ENCODE data around the gene THSD7B.

- TF ChIP-seq TSC22D4 (tag; IDR thresholded peaks at IDR 0.05) = no peak
- no peak for TF ChIP-seq CBX5 (IDR thresholded peaks at IDR 0.05; ENCODE audit: borderline replicate concordance, low read depth)
- TF ChIP-seq U2AF1 (optimal IDR thresholded peaks at IDR 0.05; ENCODE audit: low read depth, low read length) = no peak
- no peak for TF ChIP-seq CTCF (IDR thresholded peaks at IDR 0.05 in 2 of 3, conservative IDR thresholded peaks at IDR 0.05 in 1 of 3; ENCODE audit: insufficient read depth in 2 of 3, low read depth in 1 of 3, low read length in 3 of 3)
- no peak for TF ChIP-seq HNRNPUL1 (IDR thresholded peaks at IDR 0.05; ENCODE audit: low read length)
- TF ChIP-seq NFYB (IDR thresholded peaks at IDR 0.05; ENCODE audit: extremely low read depth, insufficient read length) = no peak
- no peak for TF ChIP-seq TAL1 (IDR thresholded peaks at IDR 0.05)
- no peak for TF ChIP-seq TAF1 (IDR thresholded peaks at IDR 0.05; ENCODE audit: control insufficient read depth, extremely low read depth, insufficient read depth, low read length, severe bottlenecking)
- TF ChIP-seq, protein P1, sequence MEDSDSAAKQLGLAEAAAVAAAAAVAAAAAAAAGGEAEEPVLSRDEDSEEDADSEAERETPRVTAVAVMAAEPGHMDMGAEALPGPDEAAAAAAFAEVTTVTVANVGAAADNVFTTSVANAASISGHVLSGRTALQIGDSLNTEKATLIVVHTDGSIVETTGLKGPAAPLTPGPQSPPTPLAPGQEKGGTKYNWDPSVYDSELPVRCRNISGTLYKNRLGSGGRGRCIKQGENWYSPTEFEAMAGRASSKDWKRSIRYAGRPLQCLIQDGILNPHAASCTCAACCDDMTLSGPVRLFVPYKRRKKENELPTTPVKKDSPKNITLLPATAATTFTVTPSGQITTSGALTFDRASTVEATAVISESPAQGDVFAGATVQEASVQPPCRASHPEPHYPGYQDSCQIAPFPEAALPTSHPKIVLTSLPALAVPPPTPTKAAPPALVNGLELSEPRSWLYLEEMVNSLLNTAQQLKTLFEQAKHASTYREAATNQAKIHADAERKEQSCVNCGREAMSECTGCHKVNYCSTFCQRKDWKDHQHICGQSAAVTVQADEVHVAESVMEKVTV (CRISPR knock-in tag; IDR thresholded peaks at IDR 0.05) = no peak
- no peak for TF ChIP-seq MXD1 (CRISPR knock-in tag; IDR thresholded peaks at IDR 0.05; ENCODE audit: borderline replicate concordance, poor library complexity, severe bottlenecking)
- TF ChIP-seq POLR2AphosphoS5 (IDR thresholded peaks at IDR 0.05; ENCODE audit: control insufficient read depth, insufficient read depth, low read depth, low read length) = no peak
- TF ChIP-seq SIX5 (IDR thresholded peaks at IDR 0.05; ENCODE audit: borderline replicate concordance in 1 of 2, insufficient read depth in 1 of 2, low read depth in 1 of 2, low read length in 2 of 2) = no peak
- TF ChIP-seq PATZ1 (CRISPR knock-in tag; IDR thresholded peaks at IDR 0.05; ENCODE audit: borderline replicate concordance) = no peak
- no peak for TF ChIP-seq EZH2 (IDR thresholded peaks at IDR 0.05; ENCODE audit: borderline replicate concordance, low read depth, low read length)
Measured at GRCh38 chr2:137383391-137383790, 618.0 kb downstream of the THSD7B start.

Measured in K562 (cell line).